Esophagus squamous epithelium (tissue), 5 donors: Measurements from ENCODE around the gene ZC3H12A. TPM values are rescaled to one million over a fixed set of nuclear protein-coding genes. Genes with fewer than 3 reads are reported as not detected.

Experiments used
- DNase-seq: peaks from one replicate; lab custom pipeline; 2025; lab: John Stamatoyannopoulos, UW
- H3K27ac ChIP-seq, 4 donors: fragments of 200-600 bp; sonication (generic); one replicate each; pipeline ENCODE4 v1.5.1; 2016 to 2019; ENCODE audit warnings: mild to moderate bottlenecking in 1 of 4
- H3K27me3 ChIP-seq, 4 donors: fragments of 200-600 bp; sonication (generic); 1 replicate in 3 of 4; 2 replicates in 1 of 4; pipeline versions ENCODE4 v1.5.1 to v1.6.0; 2017 to 2021; ENCODE audit warnings: antibody characterized with exemption in 1 of 4
- H3K36me3 ChIP-seq, 3 donors: fragments of 200-600 bp; sonication (generic); one replicate each; pipeline ENCODE4 v1.5.1; 2016 to 2019
- H3K4me1 ChIP-seq, 3 donors: fragments of 200-600 bp; sonication (generic); one replicate each; pipeline ENCODE4 v1.5.1; 2017 to 2019
- H3K4me3 ChIP-seq, 4 donors: fragments of 200-600 bp; sonication (generic); 1 replicate in 3 of 4; 2 replicates in 1 of 4; pipeline ENCODE4 v1.5.1; 2016 to 2019; ENCODE audit warnings: mild to moderate bottlenecking in 2 of 4, moderate library complexity in 1 of 4
- H3K9me3 ChIP-seq, 3 donors: fragments of 200-600 bp; sonication (generic); one replicate each; pipeline ENCODE4 v1.5.1; 2016 to 2019
- POLR2A ChIP-seq, 4 donors: fragments of 450-650 bp; IDR thresholded peaks; one replicate each; pipeline ENCODE4 v1.6.1; 2017; ENCODE audit warnings: antibody characterized with exemption in 4 of 4, mild to moderate bottlenecking in 4 of 4, moderate library complexity in 3 of 4
- WGBS, 2 donors: methylation state at CpG; one replicate each; pipeline ENCODE4 v1.1.5; 2018; 5-methylcytosine and 5-hydroxymethylcytosine counted together
- intact Hi-C: fragments of 100-400 bp; cut with DNase I; formaldehyde crosslinking; loops from one replicate; pipeline ENCODE4 v1.15.0; 2022
- small RNA-seq, 4 donors: library from RNA; depleted of rRNA; stranded (forward); fragments of <200 nt; gene quantifications; one replicate each; pipeline ENCODE3, GENCODE V24; 2016
- total RNA-seq, 4 donors: library from RNA; depleted of rRNA; stranded (reverse); fragments of >200 nt; gene quantifications; one replicate each; pipeline ENCODE4 v1.1.0, GENCODE V29; 2016
- TF ChIP-seq, protein P1 (sequence below), 6 experiments: fragments of 450-650 bp in 4 of 6; fragments of 200-600 bp in 2 of 6; sonication (generic) in 2 of 6; IDR thresholded peaks; one replicate each; pipeline ENCODE4 v1.5.1; 2016 to 2019; ENCODE audit warnings: antibody characterized with exemption in 6 of 6, mild to moderate bottlenecking in 4 of 6, moderate library complexity in 4 of 6
- donor health status: DM: yes; HTN: yes; CAD: no.

The ZC3H12A gene
- total RNA-seq, 4 donors from 2014 or later: 11.6 to 132 (median 49.0) TPM

DNA sequence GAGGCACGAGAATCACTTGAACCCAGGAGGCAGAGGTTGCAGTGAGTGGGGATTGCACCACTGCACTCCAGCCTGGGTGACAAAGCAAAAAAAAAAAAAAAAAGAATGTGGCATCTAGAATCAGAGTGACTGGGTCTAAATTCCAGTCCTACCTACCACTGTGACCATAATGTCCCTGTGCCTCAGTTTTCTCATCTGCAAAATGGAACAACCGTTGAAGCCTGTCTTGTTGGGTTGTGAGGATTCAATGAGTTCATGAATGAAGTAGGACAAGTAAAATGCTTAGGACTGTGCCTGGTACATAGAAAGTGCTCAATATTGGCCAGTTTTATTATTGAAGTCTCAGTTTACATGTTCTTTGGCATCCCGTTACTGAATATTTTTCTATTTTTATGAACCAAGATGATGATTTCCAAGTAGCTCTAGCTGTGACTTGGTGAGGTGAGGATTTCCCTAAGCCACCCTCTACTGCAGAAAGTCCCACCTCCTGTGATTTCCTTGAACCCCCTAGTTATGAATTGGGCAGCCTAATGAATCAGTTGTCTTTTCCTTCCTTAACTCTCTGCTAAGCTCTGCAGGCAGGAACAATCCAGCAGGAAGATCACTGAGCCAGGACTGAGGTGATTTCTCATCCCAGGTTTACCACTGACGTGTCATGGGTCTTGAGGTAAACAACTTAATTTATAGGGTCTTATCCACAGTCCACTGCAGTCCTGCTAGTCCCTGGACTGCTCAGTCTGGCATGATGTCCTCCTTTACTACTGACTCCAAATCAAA is 59.1 kb downstream of the ZC3H12A start:
- TF ChIP-seq, protein P1, sequence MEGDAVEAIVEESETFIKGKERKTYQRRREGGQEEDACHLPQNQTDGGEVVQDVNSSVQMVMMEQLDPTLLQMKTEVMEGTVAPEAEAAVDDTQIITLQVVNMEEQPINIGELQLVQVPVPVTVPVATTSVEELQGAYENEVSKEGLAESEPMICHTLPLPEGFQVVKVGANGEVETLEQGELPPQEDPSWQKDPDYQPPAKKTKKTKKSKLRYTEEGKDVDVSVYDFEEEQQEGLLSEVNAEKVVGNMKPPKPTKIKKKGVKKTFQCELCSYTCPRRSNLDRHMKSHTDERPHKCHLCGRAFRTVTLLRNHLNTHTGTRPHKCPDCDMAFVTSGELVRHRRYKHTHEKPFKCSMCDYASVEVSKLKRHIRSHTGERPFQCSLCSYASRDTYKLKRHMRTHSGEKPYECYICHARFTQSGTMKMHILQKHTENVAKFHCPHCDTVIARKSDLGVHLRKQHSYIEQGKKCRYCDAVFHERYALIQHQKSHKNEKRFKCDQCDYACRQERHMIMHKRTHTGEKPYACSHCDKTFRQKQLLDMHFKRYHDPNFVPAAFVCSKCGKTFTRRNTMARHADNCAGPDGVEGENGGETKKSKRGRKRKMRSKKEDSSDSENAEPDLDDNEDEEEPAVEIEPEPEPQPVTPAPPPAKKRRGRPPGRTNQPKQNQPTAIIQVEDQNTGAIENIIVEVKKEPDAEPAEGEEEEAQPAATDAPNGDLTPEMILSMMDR (IDR thresholded peaks at IDR 0.05): no peak
- no peak for TF ChIP-seq POLR2A (IDR thresholded peaks at IDR 0.05)
- Histone ChIP-seq H3K4me1 (peaks cover 8 to 14% (median 11%) of the 10 kb centered on the region in 3 donors), H3K27me3 (no peaks in the 10 kb centered on the region), H3K36me3 (peaks cover 10 to 34% (median 12%) of the 10 kb centered on the region in 3 donors), H3K4me3 (no peak overlapping the region), H3K27ac (peak overlapping the region; percentile 46 to 85 (median 67)), H3K9me3 (no peaks in the 10 kb centered on the region)
- intact Hi-C loops: no loop called here
- 85 to 86% methylated on average over 4 of the region's 4 CpGs for WGBS, 2 donors
- DNase-seq: no peak

Small RNA genes within 50 kb of the gene (small RNA-seq; reads per million reads assigned to genes)
- 0 to 0.14 (median 0) reads per million in 4 donors for gene MIR5581

Other genes starting within 250 kb of the ZC3H12A start
- gene MEAF6, start 40.2 kb downstream of the ZC3H12A start, total RNA-seq: 10 to 100 TPM; 45.5 to 67.9 (median 56.5) TPM
- gene SNIP1, start 79.7 kb downstream of the ZC3H12A start, total RNA-seq: 10 to 100 TPM; 10.5 to 21.1 (median 13.1) TPM
- gene DNALI1, start 82.4 kb downstream of the ZC3H12A start, total RNA-seq: 1 to 10 TPM in 1 of 4 donors, under 1 TPM in 2, not detected in 1; 0.09 to 4.2 (median 0.88) TPM
- 10 to 100 TPM; 27.5 to 53.2 (median 37.1) TPM for gene GNL2, start 121.4 kb downstream of the ZC3H12A start, total RNA-seq
- 1 to 10 TPM in 2 of 4 donors, under 1 TPM in 2; 0.49 to 6.1 (median 2.4) TPM for gene RSPO1, start 160.3 kb downstream of the ZC3H12A start, total RNA-seq
- gene CDCA8, start 217.9 kb downstream of the ZC3H12A start, total RNA-seq: 10 to 100 TPM in 1 of 4 donors, 1 to 10 TPM in 3; 3.4 to 15.1 (median 7.5) TPM